Measurements from ENCODE around the gene FGD3.

Gene FGD3

DNA sequence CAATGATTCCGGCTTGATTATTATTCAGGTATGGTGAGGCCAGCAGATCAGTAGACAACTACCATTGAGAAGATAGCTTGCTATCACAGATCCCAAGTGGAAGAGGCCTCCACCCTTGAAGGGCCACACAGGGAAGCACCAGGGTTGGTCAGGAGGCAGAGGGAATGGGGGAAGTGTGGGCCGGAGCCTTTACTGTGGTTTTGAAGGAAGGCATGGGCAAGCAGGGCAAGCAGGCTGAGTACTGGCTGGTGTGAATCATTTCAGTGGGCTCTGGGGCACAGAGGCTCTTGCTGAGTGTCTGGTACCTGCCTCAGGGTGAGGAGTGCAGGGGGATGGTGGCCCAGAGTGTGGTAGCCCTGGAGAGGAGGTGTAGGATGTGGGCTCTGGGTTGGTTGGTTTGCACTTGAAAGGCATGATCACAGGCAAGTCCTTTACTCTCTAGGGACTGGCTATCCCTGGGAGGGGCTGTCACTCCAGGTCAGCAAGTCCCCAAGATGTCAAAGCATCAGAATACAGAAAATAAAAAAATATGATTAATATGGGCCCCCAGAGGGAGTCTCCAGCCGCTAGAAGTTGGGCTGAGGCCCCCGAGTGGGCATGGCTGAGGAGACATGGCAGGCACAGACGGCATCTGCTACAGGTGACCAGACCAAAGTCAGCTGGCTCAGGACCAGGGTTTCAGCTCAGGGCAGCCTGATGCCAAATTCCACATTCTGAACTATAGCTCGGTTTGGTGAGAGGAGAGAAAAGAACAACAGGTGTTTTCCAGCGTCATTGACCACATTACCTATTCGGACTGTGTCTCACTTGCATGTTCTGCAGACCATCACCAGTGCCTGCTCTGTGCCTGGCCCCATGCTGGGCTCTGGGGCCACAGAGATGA lies 101.5 kb downstream of the FGD3 start:
- TF ChIP-seq POLR2A (IDR thresholded peaks at IDR 0.05; ENCODE audit: low read depth, low read length): no peak
- DNase-seq (ENCODE audit: insufficient read length, low spot score) (no peak), FAIRE-seq (no peak)

GRCh38 chr9:93049491-93049890 lies 102.2 kb downstream of the FGD3 start:
- DNase-seq (ENCODE audit: insufficient read length, low spot score) (no peak), FAIRE-seq (no peak)
- no peak for TF ChIP-seq POLR2A (IDR thresholded peaks at IDR 0.05; ENCODE audit: low read depth, low read length)

GRCh38 chr9:93050231-93050630 lies 102.9 kb downstream of the FGD3 start:
- TF ChIP-seq POLR2A (IDR thresholded peaks at IDR 0.05; ENCODE audit: low read depth, low read length): no peak
- DNase-seq (ENCODE audit: insufficient read length, low spot score): no peak
- FAIRE-seq: no peak

DNA sequence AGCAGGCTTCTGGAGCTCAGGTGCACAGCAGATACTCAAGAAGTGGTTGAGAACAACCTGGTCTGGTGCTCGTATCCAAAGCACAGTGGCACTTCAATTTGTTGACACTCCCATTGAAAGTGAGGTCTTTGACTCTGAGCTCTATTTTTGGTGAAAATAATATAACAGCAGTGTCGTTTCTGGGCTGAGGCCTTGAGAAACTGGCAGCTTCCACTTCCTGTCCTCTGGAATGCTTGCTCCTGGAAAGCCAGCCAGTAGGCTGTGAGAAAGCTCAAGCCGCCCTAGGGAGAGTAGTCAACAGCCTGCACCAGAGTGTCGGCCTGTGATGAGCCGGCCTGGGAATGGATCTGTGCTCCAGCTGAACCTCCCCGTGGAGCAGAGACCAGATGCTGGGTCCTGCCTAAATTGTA lies 104.4 kb downstream of the FGD3 start:
- DNase-seq (ENCODE audit: insufficient read length, low spot score) (no peak), FAIRE-seq (no peak)
- TF ChIP-seq POLR2A (IDR thresholded peaks at IDR 0.05; ENCODE audit: low read depth, low read length): no peak

DNA sequence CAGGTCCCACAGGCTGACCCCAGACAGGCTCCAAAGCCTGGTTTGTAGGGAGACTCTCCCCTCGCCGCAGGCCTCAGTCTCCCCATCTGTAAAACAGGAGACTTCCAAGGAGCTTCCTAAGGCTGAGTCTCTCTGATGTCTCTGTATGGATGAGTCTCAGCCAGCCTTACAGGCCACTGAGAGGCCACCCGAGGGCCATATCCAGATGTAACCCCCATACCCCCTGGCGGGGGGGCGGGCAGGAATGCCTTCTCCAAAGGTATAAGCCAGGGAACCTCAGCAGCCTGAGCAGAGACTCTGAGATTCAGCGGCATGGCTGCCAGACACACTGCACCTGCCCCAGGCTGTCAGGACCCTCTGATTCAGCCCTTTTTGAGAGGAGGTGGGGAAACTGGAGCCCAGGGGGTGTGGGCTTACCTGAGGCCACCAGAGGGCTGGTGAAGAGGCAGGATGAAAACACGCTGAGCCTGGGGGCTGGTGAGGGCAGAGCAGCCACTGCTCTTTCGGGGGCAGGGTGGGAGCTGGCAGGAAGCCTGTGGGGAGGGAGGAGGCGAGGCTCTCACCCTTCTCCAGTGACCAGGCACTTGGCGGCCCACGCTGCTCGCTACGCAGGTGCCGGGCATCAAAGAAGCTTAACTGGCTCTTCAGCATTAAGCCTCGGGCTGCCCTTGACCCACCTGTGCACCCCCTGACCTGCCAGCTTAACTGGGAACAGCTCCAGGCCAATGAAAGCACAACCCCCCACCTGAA lies 105.6 kb downstream of the FGD3 start:
- TF ChIP-seq POLR2A (IDR thresholded peaks at IDR 0.05; ENCODE audit: low read depth, low read length): no peak
- DNase-seq (ENCODE audit: insufficient read length, low spot score) (no peak), FAIRE-seq (no peak)

DNA sequence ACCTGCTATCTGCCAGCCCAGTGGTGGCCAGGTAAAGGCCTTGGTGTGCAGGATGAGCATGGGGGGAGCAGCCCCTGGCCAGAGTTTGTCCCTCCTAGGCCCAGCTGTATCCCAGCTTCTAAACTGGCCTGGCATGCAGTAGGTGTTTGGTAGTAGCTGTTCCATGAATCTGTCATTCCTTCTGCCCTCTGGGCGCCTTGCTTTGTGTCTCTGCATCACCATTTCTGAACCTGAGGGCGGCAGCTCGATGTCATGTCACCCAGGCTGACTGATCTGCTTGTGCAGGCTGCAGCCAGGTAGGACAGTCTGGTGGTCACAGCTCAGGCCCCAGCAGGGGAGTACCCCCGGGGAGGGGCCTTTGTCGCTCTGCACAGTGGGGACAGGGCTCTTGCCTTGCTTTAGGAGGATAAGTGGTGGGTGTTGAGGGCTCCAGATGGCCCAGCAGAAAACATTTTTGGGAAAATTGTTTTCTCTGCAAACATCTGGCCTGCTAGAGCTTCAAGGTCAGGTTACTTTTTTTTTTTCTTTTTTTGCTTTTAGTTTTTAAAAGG lies 106.5 kb downstream of the FGD3 start:
- no peak for FAIRE-seq
- no peak for TF ChIP-seq POLR2A (IDR thresholded peaks at IDR 0.05; ENCODE audit: low read depth, low read length)
- no peak for DNase-seq (ENCODE audit: insufficient read length, low spot score)

GRCh38 chr9:93054758-93055704 lies 107.7 kb downstream of the FGD3 start:
- FAIRE-seq (no peak), DNase-seq (ENCODE audit: insufficient read length, low spot score) (no peak)
- TF ChIP-seq POLR2A (IDR thresholded peaks at IDR 0.05; ENCODE audit: low read depth, low read length): no peak

GRCh38 chr9:93057042-93057702 lies 109.8 kb downstream of the FGD3 start:
- no peak for FAIRE-seq
- DNase-seq (ENCODE audit: insufficient read length, low spot score): no peak
- TF ChIP-seq POLR2A (IDR thresholded peaks at IDR 0.05; ENCODE audit: low read depth, low read length): no peak

DNA sequence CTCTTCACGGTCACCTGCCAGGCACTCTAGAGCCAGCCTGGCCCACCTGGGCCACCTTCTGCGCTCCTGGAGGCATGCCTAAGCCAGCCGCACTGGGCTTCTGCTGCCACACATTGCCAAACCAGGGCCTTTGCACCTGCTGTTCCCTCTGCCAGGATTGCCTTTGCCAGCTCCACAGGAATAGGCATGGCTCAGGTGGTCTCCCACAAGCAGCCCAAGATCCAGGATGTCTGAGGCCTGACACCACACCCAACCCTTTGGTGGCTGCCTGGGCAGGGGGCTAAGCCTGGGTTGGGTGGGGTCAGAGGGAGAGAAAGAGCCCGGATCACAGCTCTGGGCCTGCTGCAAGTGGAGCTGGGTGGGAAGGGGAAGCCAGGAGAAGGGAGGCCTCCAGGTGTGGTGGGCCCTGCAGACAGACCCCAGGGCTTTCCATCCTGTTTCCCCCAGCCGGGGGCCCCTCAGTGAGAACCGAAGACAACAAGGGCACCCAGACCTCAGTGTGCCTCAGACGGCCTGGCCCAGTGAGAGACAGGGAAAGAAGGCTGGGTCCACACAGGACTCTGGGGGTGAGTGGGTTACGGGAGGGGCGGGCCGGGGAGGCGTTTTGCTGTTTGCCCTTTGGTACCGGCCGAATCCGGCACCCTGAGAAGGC lies 110.5 kb downstream of the FGD3 start:
- FAIRE-seq: no peak
- DNase-seq (ENCODE audit: insufficient read length, low spot score): no peak
- TF ChIP-seq POLR2A (IDR thresholded peaks at IDR 0.05; ENCODE audit: low read depth, low read length): no peak

DNA sequence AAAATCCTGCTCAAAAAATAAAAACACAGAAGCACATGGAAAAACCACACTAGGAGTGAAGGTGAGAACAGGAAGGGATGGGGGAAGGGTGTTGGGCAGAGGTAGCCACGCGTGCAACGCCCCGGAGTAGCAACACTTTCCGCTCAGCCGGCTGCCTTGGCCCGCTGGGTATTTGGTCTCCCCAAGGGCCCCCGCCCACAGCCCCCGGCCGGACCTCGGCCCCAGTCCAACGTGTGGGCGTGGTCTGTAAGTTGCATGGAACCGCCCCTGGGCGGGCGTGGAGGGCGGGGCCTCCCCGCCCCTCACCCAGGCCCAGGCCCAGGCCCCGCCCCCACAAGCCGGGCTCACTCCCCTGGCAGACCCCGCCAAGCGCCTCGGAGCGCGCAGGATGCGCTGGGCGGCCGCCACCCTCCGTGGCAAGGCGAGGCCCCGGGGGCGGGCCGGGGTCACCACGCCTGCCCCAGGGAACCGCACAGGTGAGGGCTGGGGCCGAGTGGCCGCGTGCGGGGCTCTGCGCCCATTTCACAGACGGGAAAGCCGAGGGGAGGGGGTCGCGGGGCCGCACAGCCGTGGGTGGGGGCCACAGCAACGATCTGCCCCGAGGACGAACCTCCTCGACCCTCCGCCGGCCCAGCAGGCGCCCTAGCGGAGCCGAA lies 111.2 kb downstream of the FGD3 start, which contains the start of gene SUSD3:
TSS of gene SUSD3 (plus strand) at position 347 of the 656 bp plus-strand sequence. CDS start at position 389, 42 bp downstream.
- TF ChIP-seq POLR2A (IDR thresholded peaks at IDR 0.05; ENCODE audit: low read depth, low read length): no peak
- no peak for DNase-seq (ENCODE audit: insufficient read length, low spot score)
- FAIRE-seq: no peak

DNA sequence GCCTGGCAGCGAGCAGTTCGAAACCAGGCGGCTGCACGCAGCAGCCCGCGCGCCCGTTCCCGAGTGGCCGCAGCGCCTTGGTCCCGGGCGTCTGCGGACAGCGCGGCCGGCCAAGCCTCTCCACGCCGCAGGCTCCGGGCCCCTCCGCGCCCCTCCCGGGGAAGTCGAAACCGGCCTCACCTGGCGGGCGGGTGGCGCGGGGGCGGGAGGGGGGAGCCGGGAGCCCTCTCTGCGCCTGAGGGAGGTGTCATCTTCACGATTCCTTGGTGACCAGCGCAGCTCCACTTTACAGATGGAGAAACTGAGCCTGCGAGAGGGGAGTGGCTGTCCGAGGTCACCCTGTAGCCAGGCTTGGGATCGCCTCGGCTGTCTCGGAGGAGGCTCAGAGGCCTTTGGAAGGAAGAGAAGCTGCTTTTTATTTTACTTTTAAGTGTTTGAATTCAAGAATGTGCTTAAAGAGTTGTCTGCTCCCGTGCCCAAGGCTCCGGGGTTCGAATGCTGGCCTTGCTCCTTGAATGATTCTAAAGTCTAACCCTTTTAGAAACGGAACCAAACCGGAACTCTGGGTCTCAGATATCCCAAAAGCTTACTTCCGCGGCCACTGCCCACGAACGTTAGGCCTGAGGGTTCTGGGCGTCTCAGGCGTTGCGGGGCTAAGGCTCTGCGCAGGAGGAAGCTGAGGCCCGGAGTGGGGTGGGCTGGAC lies 111.8 kb downstream of the FGD3 start:
- FAIRE-seq (no peak), DNase-seq (ENCODE audit: insufficient read length, low spot score) (no peak)
- no peak for TF ChIP-seq POLR2A (IDR thresholded peaks at IDR 0.05; ENCODE audit: low read depth, low read length)

Data from H54 (cell line).